NCI-H2227 (cell line): ENCODE measurements around the gene DDX46.
A peak's percentile ranks its signal among the peaks of the same experiment; 100 is the strongest.
"Not testable (repeated sequence)": the region's sequence is repeated elsewhere in the genome, so short reads cannot be mapped to it uniquely, and the experiment has no call there.

Source experiments
- DNase-seq: peaks from one replicate; lab custom pipeline; 2025; ENCODE audit not compliant: unreplicated experiment; lab: John Stamatoyannopoulos, UW

Gene DDX46

GRCh38 chr5:134840811-134841210 lies 82.2 kb downstream of the DDX46 start:
- DNase-seq, result no peak

DNA sequence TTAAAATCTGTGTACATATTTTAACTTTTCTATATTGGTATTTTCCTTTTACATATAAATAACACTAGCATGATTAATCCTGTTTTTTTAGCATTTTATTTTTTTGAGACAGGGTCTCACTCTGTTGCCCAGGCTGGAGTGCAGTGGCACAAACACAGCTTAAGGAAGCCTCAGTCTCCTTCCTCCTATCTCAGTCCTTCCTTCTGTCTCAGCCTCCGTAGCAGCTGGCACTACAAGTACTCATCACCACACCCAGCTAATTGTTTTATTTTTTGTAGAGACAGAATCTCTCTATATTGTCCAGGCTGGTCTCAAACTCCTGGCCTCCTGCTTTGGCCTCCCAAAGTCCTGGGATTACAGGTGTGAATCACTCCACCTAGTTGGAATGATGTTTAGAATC lies 85.7 kb downstream of the DDX46 start:
- DNase-seq, result no peak

DNA sequence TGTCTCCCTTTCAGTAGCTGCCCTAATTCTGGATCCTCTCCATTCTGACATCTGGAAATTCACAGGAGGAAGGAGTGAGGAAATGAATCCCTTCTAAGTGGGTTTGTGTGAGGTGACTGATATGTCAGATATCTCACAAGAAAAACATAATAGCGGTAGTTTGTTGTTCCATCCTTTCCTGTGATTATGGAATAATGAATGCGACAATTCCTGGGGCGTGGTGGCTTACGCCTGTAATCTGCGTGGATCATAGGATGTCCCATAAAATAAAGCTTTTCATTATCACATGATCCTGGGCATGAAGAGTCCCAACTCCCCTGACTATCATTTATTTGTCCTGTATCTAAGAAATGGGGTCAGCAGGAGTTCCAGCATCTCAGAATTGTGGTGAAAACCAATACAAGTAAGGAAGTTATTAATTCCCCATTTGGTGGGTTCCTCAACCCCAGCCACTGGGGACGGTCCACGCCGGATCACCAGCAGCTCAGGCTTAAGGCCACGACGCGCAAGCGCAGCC lies 86.8 kb downstream of the DDX46 start:
- no peak for DNase-seq

DNA sequence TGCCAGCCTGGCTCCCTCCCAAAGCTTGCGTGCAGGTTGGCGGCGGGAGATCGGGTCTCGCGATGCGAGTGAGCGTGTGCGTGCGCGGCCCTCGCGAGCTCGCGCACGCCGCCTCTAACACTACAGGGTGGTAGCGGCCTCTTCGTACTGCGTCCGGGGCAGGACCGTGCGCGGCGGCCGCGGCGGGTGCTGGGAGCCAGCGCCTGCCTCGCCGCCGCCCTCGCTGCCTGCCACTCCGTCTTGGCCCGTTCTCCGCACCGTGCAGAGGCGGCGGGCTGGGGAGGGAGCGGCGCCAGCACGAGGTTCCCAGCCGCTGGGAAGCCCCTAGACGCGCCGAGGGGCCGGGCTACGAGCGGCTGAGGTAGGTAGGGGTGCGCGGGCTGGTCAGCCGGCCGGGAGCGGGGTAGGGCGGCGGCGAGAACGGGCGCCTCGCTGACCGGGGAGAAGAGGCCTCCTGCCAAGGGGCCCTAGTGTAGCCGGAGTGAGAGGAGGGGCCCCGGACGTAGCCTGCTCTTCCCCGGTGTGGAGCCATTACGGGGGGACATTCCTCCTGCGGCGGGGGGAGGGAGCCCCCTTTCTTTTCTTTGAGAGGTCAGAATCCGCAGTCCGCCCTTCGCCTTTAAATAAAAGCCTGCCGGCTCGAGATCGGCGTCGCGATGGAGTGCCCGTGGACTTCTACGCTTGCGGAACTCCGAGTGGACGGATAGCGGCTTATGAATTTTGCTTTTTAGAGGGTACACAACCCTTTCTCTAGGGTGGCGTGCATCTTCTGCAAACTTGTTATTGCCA lies 87.5 kb downstream of the DDX46 start, which contains the start of gene C5orf24:
C5orf24 (plus strand) TSS at position 117 of the 789 bp plus-strand sequence. CDS start 8,933 bp downstream, outside the sequence.
- DNase-seq, result peak; percentile 93

DNA sequence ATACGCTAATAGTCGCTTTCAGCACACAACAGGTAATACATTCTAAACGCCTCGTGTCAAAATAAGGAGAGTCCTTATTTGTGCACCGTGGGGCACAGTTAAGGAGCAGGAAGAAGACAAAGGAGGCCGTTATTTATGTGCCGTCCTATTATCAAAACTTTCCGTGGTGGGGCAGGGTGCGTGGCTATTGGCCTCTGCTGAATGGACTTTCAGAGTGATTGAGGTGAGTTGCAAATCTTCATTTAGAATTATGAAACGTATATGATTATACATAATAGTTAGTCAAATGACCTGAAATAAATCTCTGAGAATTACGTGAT lies 88.0 kb downstream of the DDX46 start:
- DNase-seq, result no peak

- not testable (repeated sequence) for DNase-seq
These were observed 90.9 kb downstream of the DDX46 start for GRCh38 chr5:134849434-134849933.

DNA sequence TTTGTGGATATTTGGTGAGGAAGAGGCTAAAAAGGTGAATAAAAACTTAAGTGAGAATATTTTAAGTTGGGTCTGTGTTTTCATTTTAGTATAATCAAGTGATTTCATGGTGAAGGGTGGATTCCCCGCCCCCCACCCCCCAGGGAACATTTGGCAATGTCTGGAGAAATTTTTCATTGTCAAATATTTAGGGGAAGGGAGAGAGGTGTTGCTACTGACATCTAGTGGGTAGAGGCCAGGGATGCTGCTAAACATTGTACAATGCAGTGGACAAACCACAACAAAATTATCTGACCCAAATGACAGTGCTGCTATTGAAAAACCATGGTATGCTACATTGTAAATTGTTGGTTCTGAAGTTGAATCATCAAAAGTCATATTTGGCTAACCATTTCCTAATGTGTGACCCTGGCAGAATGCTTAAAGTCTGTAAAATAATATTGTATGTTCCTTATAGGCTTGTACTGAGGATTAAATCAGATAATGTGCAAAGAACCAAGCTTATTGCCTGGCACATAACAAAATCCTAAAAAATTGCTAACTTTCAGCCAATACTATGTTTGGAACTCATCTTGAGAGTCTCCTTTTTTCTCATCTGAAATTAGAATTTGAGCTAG lies 92.8 kb downstream of the DDX46 start:
- peak; percentile 5 for DNase-seq

DNA sequence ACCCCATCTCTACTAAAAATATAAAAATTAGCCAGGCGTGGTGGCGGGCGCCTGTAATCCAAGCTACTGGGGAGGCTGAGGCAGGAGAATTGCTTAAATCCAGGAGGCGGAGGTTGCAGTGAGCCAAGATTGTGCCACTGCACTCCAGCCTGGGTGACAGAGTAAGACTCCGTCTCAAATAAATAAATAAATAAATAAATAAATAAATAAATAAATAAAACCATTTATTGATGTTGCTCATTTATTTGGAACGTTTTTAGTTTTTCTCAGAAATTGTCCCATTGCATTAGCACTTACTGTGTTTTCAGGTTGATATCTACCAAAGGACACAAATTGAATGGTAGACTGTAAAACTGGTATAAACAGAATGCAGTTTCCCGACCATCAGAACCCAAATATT lies 97.9 kb downstream of the DDX46 start:
- DNase-seq, result not testable (repeated sequence)

- no peak for DNase-seq
These were observed 98.8 kb downstream of the DDX46 start for GRCh38 chr5:134857401-134857800.

- DNase-seq, result no peak
These were observed 106.1 kb downstream of the DDX46 start for GRCh38 chr5:134864707-134865106.

GRCh38 chr5:134873494-134873893 lies 114.9 kb downstream of the DDX46 start:
- peak; percentile 45 for DNase-seq

GRCh38 chr5:134873987-134874830 lies 115.6 kb downstream of the DDX46 start, which contains the start of gene TXNDC15:
Gene TXNDC15 (plus strand): TSS chr5:134874371. CDS start chr5:134874428, 57 bp downstream.
- DNase-seq, result peak; percentile 86

GRCh38 chr5:134874831-134875655 lies 116.5 kb downstream of the DDX46 start:
- DNase-seq, result peak; percentile 69

- no peak for DNase-seq
These were observed 118.6 kb downstream of the DDX46 start for GRCh38 chr5:134877159-134877558.

GRCh38 chr5:134878403-134878802 lies 119.8 kb downstream of the DDX46 start:
- DNase-seq, result peak; percentile 3

GRCh38 chr5:134879456-134879855 lies 120.9 kb downstream of the DDX46 start:
- DNase-seq, result no peak
